GM10248 (cell line): ENCODE measurements around the gene SFXN1.

ENCODE experiments used
- CTCF ChIA-PET: fragments of 300-600 bp; sonication (Branson Sonifier 250); formaldehyde crosslinking; extraction: SDS; loops from one replicate; lab custom pipeline; 2021; ENCODE audit warnings: antibody characterized with exemption; lab: Yijun Ruan, JAX
- POLR2A ChIA-PET: fragments of 350-650 bp; sonication (Branson Sonifier 250); formaldehyde crosslinking; extraction: SDS; loops from one replicate; lab custom pipeline; 2020; ENCODE audit warnings: antibody characterized with exemption; lab: Yijun Ruan, JAX
- DNase-seq: peaks from one replicate; pipeline ENCODE4 v3.0.0; 2012; ENCODE audit errors: extremely low spot score
- TF ChIP-seq, protein P1 (sequence below): IDR thresholded peaks from 2 replicates; pipeline ENCODE4 v1.5.1; 2012; ENCODE audit warnings: mild to moderate bottlenecking, low read depth; ENCODE audit errors: extremely low read depth, missing control alignments, control extremely low read depth

Gene SFXN1

DNA sequence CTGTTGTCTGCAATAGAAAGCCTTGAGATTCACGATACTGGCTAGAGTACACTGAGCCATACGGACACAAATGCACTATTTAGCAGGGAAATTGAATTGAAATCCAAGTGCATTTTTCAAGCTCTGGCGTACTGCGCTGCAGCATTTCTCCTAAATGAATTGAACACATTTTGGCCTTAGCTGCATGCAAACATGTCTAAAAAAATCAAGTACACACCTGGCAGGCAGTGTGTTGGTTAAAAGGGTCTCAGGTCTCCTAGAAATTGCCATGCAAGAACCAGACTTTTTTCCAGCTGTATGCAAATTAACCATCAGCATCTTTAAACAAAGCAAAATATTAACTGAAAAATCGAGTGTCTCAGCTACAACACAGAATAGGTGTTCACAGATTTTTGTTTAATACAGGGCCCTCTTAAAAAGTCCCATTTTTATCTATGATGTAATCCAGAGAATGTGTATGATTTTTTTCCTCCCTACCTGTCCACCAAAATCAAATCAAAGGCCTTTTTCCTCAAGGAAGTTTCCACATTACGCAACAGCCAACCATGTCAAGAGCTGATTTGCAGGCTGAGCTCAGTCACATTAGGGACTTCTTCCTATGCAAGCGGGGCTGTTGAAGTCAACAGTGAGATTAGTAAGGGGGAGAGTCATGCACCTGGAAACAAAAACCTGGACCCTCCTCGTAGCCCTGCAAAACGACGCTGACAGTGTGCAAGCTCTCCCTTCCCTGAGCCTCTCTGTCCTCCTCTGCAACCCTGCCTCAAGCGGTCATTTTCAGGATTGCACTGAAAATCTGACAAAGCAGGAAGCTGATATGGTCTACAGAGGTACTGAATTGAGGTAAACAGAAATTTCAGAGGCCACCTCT is 14.1 kb upstream of the SFXN1 start:
- ChIA-PET POLR2A (no interaction called here), CTCF (interaction anchor here (0.6 to 2.9 kb wide), 28 partner anchors 8 to 516 kb away, joined by 3 to 62 read pairs (median 4); partner anchors contain the start of genes DRD1 and SFXN1)
- TF ChIP-seq, protein P1, sequence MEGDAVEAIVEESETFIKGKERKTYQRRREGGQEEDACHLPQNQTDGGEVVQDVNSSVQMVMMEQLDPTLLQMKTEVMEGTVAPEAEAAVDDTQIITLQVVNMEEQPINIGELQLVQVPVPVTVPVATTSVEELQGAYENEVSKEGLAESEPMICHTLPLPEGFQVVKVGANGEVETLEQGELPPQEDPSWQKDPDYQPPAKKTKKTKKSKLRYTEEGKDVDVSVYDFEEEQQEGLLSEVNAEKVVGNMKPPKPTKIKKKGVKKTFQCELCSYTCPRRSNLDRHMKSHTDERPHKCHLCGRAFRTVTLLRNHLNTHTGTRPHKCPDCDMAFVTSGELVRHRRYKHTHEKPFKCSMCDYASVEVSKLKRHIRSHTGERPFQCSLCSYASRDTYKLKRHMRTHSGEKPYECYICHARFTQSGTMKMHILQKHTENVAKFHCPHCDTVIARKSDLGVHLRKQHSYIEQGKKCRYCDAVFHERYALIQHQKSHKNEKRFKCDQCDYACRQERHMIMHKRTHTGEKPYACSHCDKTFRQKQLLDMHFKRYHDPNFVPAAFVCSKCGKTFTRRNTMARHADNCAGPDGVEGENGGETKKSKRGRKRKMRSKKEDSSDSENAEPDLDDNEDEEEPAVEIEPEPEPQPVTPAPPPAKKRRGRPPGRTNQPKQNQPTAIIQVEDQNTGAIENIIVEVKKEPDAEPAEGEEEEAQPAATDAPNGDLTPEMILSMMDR = peak; percentile 71
- peak; percentile 60 for DNase-seq

DNA sequence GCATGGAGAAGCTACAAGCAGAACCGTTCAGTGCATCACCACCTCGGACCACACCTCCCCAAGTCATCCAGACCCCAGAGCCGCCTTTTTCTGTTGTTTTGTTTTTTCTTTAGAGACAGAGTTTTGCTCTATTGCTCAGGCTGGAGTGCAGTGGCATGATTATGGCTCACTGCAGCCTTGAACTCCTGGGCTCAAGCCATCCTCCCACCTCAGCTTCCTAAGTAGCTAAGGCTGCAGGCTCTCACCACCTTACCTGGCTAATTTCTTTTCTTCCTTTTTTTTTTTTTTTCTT is 13.5 kb upstream of the SFXN1 start:
- TF ChIP-seq, protein P1 = no peak
- ChIA-PET CTCF (interaction anchor here (0.6 to 2.9 kb wide), 26 partner anchors 9 to 516 kb away, joined by 3 to 62 read pairs (median 4); partner anchors contain the start of genes DRD1 and SFXN1), POLR2A (no interaction called here)
- no peak for DNase-seq

DNA sequence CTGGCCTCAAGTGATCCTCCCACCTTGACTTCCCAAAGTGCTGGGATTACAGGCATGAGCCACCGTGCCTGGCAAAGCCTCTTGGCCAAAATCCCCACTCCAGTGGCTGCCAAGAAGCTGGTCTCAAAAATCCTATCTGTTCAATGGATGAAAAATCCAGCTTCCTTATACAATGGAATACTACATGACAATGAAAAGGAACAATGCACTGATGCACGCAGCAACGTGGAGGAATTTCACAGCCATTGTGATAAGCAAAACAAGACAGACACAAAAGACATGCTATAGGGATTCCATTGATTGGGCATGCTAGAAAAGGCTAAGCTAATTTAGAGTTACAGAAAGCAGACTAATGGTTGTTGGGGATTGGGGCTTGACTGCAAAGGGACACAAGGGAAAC is 13.1 kb upstream of the SFXN1 start:
- ChIA-PET CTCF (interaction anchor here (0.6 to 2.9 kb wide), 23 partner anchors 11 to 517 kb away, joined by 3 to 62 read pairs (median 4); partner anchors contain the start of genes DRD1 and SFXN1), POLR2A (no interaction called here)
- TF ChIP-seq, protein P1 = no peak
- no peak for DNase-seq

DNA sequence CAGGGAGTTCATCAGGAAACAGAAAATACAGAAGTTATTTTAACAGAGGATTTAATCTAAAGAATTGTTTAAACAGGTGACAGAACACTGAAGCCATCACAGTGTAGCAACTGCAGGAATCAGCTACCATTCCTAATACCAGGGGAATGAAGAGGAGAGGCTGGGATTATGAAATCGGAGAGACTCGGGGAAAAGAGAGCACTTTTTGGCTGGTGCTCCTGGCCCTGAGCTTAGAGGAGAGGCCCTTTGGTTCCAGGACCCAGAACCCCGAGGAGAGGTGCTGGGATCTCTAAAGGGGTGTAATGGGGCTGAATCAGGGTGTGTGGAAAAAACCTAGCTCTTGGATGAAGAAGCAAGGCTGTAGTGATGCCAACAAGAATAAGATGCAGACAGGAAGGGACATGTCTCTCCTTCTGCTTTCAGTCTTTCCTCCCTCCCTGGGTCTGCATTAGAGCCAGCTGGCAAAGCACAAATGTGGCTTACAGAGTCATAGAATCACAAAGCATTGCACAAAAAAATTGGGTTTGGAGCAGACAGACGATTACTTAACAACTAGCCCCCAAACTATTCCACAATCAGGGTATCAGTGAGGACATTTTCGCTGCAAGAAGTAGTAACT is 11.6 kb upstream of the SFXN1 start:
- ChIA-PET POLR2A (no interaction called here), CTCF (interaction anchor here (0.8 to 1.1 kb wide), 3 partner anchors 10 to 347 kb away, joined by 3 to 4 read pairs (median 3); no protein-coding TSS in a partner anchor)
- TF ChIP-seq, protein P1 = no peak
- no peak for DNase-seq

DNA sequence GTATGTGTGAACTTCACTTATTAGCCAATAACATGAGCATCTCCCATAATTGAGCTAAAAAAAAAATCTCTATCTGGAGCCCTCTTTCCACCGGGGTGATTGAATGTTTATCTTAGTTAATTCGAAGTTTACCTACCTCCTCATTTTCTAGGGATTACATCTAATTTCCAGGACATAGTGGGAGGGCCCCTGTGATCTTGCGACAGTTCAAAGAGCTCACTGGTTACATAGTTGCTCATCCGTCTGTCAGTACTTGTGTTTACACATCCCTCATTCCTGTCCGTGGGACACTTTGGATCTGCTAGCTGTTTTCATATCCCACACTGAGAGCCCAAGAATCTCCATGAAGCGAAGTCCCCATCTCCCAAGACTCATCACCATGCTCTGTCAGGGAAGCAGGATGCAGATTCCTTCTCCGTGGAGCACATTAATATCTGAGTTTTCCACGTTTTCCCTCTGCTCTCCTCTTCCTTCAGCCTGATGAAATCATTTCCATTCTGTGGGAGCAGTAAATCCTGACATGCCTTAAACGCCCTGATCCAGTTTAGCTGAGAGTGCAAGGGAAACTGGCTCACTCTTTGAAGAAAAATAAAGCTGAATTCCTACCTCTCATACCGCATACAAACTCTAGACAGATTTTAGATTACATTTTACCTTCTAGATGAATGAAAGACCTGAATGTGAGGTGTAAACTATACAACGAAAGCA is 10.2 kb upstream of the SFXN1 start:
- no peak for DNase-seq
- CTCF ChIA-PET = interaction anchor here (1.4 kb wide), 1 partner anchor 10 kb away, joined by 3 read pairs; no protein-coding TSS in a partner anchor
- TF ChIP-seq, protein P1 = no peak
- POLR2A ChIA-PET = interaction anchor here (0.8 kb wide), 1 partner anchor 11 kb away, joined by 3 read pairs; the partner anchor contains the start of gene SFXN1

DNA sequence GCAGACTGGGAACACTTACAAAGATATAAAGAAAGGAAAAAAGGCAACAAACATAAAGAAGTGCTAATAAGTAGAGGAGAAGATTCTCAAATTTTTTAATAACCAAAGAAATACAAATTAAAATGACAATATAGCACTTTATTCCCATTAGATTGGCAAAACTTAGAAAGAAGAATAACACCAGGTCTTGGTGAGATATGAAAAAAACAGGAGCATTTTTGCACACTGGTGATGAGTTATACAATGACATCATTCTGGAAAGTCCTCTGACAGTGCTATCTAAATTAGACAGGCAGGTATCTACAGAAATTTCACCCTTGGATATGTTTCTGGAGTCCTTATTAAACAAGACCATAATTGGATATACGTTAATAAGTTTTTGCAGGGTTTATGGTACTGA is 9.5 kb upstream of the SFXN1 start:
- CTCF ChIA-PET = interaction anchor here (1.4 kb wide), 1 partner anchor 11 kb away, joined by 3 read pairs; no protein-coding TSS in a partner anchor
- no peak for DNase-seq
- POLR2A ChIA-PET = no interaction called here
- TF ChIP-seq, protein P1 = no peak
